ENCODE measurements around the gene SYT15. TPM values are rescaled to one million over a fixed set of nuclear protein-coding genes. Genes with fewer than 3 reads are reported as not detected.

The SYT15 gene
- total RNA-seq, 1 donor from 2014 or later, result 3.0 TPM

- Mint-ChIP-seq H3K36me3 (no peaks in the 10 kb centered on the region), H3K9me3 (no peaks in the 10 kb centered on the region)
Observed at GRCh38 chr10:46547541-46548497, 31.1 kb upstream of the SYT15 start.

GRCh38 chr10:46548498-46549090, 30.3 kb upstream of the SYT15 start:
- no peak overlapping the region for H3K27ac Mint-ChIP-seq
- H3K36me3 Mint-ChIP-seq, result no peaks in the 10 kb centered on the region
- no peaks in the 10 kb centered on the region for H3K4me1 Mint-ChIP-seq
- DNase-seq (ENCODE audit: low spot score in 2 of 2, unreplicated experiment in 2 of 2), result no peak
- no peaks in the 10 kb centered on the region for H3K9me3 Mint-ChIP-seq
- H3K27me3 Mint-ChIP-seq (ENCODE audit: low read depth), result no peaks in the 10 kb centered on the region
- TF ChIP-seq CTCF (IDR thresholded peaks at IDR 0.05; ENCODE audit: unreplicated experiment), result no peak
- H3K4me3 Mint-ChIP-seq, result no peak overlapping the region

More at GRCh38 chr10:46547541-46548497, 31.1 kb upstream of the SYT15 start:
- DNase-seq (ENCODE audit: low spot score in 2 of 2, unreplicated experiment in 2 of 2), result peak in 1 of 2 experiments; percentile 35
- H3K27me3 Mint-ChIP-seq (ENCODE audit: low read depth), result no peaks in the 10 kb centered on the region
- no peak overlapping the region for H3K27ac Mint-ChIP-seq
- no peaks in the 10 kb centered on the region for H3K4me1 Mint-ChIP-seq
- H3K4me3 Mint-ChIP-seq, result no peak overlapping the region
- TF ChIP-seq CTCF (IDR thresholded peaks at IDR 0.05; ENCODE audit: unreplicated experiment), result peak; percentile 7

- Mint-ChIP-seq H3K4me3 (no peak overlapping the region), H3K27me3 (ENCODE audit: low read depth) (no peaks in the 10 kb centered on the region), H3K36me3 (no peaks in the 10 kb centered on the region), H3K4me1 (no peaks in the 10 kb centered on the region), H3K9me3 (no peaks in the 10 kb centered on the region), H3K27ac (no peak overlapping the region)
- TF ChIP-seq CTCF (IDR thresholded peaks at IDR 0.05; ENCODE audit: unreplicated experiment), result no peak
- DNase-seq (ENCODE audit: low spot score in 2 of 2, unreplicated experiment in 2 of 2), result peak; percentile 27 to 39
Observed at GRCh38 chr10:46549171-46550075, 29.5 kb upstream of the SYT15 start.

GRCh38 chr10:46550076-46550790, 28.7 kb upstream of the SYT15 start:
- DNase-seq (ENCODE audit: low spot score in 2 of 2, unreplicated experiment in 2 of 2), result peak in 1 of 2 experiments; percentile 38
- no peak overlapping the region for H3K27ac Mint-ChIP-seq
- no peak for TF ChIP-seq CTCF (IDR thresholded peaks at IDR 0.05; ENCODE audit: unreplicated experiment)
- H3K4me3 Mint-ChIP-seq, result no peak overlapping the region
- H3K4me1 Mint-ChIP-seq, result no peaks in the 10 kb centered on the region
- H3K9me3 Mint-ChIP-seq, result no peaks in the 10 kb centered on the region
- H3K27me3 Mint-ChIP-seq (ENCODE audit: low read depth), result no peaks in the 10 kb centered on the region
- no peaks in the 10 kb centered on the region for H3K36me3 Mint-ChIP-seq
